ENCODE results near the gene LSAMP.

- TF ChIP-seq CTCF (IDR thresholded peaks at IDR 0.05; ENCODE audit: extremely low read depth in 1 of 2, insufficient read depth in 1 of 2, low read depth in 1 of 2, low read length in 2 of 2) (no peak), EZH2 (IDR thresholded peaks at IDR 0.05; ENCODE audit: borderline replicate concordance, low read depth, low read length, severe bottlenecking) (no peak), JUN (IDR thresholded peaks at IDR 0.05; ENCODE audit: borderline replicate concordance, insufficient read depth, insufficient read length, low read depth) (no peak), POLR2A (IDR thresholded peaks at IDR 0.05; ENCODE audit: low read depth, low read length) (no peak), POLR2AphosphoS5 (IDR thresholded peaks at IDR 0.05; ENCODE audit: insufficient read depth, low read depth, low read length) (no peak), MYC (IDR thresholded peaks at IDR 0.05; ENCODE audit: low read depth, low read length) (no peak), MAX (IDR thresholded peaks at IDR 0.05; ENCODE audit: insufficient read depth, insufficient read length) (no peak), FOS (IDR thresholded peaks at IDR 0.05; ENCODE audit: borderline replicate concordance, insufficient read depth, low read length) (no peak)
Observed at GRCh38 chr3:115877615-115877899, 567.7 kb downstream of the LSAMP start.
